BLaER1 (cell line): Measurements from ENCODE around the gene CTH.
"Not testable (repeated sequence)": the region's sequence is repeated elsewhere in the genome, so short reads cannot be mapped to it uniquely, and the experiment has no call there.

Experiments used
- H3K27ac ChIP-seq: shearing (Covaris generic); formaldehyde crosslinking; 2 replicates; pipeline ENCODE4 v1.8.1; 2022
- H3K27me3 ChIP-seq: shearing (Covaris generic); formaldehyde crosslinking; 2 replicates; pipeline ENCODE4 v1.8.1; 2022
- H3K36me3 ChIP-seq: shearing (Covaris generic); formaldehyde crosslinking; 2 replicates; pipeline ENCODE4 v1.8.1; 2022
- H3K4me1 ChIP-seq: shearing (Covaris generic); formaldehyde crosslinking; 2 replicates; pipeline ENCODE4 v1.8.1; 2022
- H3K4me2 ChIP-seq: shearing (Covaris generic); formaldehyde crosslinking; 2 replicates; pipeline ENCODE4 v1.8.1; 2022
- H3K4me3 ChIP-seq: shearing (Covaris generic); formaldehyde crosslinking; 2 replicates; pipeline ENCODE4 v1.8.1; 2022
- H3K9ac ChIP-seq: shearing (Covaris generic); formaldehyde crosslinking; 2 replicates; pipeline ENCODE4 v1.8.1; 2022
- H3K9me3 ChIP-seq: shearing (Covaris generic); formaldehyde crosslinking; 2 replicates; pipeline ENCODE4 v1.8.1; 2022
- H4K20me1 ChIP-seq: shearing (Covaris generic); formaldehyde crosslinking; 2 replicates; pipeline ENCODE4 v1.8.1; 2022
- Cebpa-rat ChIP-seq: shearing (Covaris generic); IDR thresholded peaks from 2 replicates; pipeline ENCODE4 v1.8.1; 2022

Gene CTH

DNA sequence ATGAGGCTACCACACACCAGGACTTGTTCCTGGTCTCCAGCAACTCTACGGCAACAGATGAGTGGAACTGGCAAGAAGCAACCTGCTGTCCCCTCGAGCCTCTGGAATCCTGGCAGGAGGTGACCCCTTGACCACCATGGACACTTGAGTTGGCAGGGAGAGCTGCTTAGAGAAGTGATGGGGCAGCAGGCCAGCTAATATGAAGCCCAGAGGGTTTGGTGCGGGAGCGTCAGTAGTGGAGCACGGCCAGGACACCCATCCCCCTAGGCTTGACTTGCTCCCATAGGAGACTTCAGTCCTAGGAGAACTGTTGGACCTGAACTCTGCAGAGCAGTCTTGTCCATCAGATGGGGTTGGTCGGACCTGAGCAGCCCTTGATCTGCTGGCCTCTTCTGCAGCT, 56.5 kb downstream of the CTH start:
- Histone ChIP-seq H3K4me3 (no peak overlapping the region), H3K36me3 (no peaks in the 10 kb centered on the region), H3K4me2 (no peak overlapping the region), H3K9me3 (no peaks in the 10 kb centered on the region), H3K27ac (no peak overlapping the region), H3K27me3 (no peaks in the 10 kb centered on the region), H3K9ac (no peak overlapping the region), H4K20me1 (no peaks in the 10 kb centered on the region), H3K4me1 (no peaks in the 10 kb centered on the region)
- TF ChIP-seq Cebpa-rat: no peak

DNA sequence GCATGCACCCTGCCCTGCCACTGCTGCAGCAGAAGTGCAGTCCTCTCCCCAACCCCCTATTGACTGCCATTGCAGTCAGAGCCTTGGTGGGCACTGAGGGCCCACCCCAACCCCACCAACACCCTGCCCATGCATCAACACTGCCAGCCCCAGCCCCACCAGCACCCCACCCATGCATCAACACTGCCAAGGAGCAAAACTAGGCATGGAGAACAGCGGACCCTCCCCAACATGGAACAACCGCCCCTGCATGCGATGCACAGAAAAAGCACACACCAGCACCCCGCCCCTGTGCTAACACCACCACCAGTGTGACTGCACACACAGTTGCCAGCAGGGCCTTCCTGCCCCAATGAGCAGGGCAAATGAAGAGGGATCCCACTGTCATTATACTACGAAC, 57.1 kb downstream of the CTH start:
- H3K27ac ChIP-seq: no peak overlapping the region
- no peaks in the 10 kb centered on the region for H4K20me1 ChIP-seq
- H3K9ac ChIP-seq: no peak overlapping the region
- no peaks in the 10 kb centered on the region for H3K27me3 ChIP-seq
- H3K4me3 ChIP-seq: no peak overlapping the region
- TF ChIP-seq Cebpa-rat: no peak
- H3K36me3 ChIP-seq: no peaks in the 10 kb centered on the region
- no peak overlapping the region for H3K4me2 ChIP-seq
- no peaks in the 10 kb centered on the region for H3K9me3 ChIP-seq
- H3K4me1 ChIP-seq: no peaks in the 10 kb centered on the region

DNA sequence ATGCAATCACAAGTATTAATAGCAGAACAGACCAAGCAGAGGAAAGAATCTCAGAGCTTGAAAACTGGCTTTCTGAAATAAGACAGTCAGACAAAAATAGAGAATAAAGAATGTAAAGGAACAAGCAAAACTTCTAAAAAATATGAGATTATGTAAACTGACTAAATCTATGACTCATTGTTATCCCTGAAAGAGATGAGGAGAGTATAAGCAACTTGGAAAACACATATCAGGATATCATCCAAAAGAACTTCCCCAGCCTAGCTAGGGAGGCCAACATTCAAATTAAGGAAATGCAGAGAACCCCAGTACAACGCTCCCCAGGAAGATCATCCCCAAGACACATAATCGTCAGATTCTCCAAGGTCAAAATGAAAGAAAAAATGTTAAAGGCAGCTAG, 58.1 kb downstream of the CTH start:
- not testable (repeated sequence) for H3K4me1 ChIP-seq, H3K27me3 ChIP-seq, H3K4me3 ChIP-seq, H3K9ac ChIP-seq, H3K27ac ChIP-seq, H3K36me3 ChIP-seq, H4K20me1 ChIP-seq, H3K4me2 ChIP-seq, H3K9me3 ChIP-seq

DNA sequence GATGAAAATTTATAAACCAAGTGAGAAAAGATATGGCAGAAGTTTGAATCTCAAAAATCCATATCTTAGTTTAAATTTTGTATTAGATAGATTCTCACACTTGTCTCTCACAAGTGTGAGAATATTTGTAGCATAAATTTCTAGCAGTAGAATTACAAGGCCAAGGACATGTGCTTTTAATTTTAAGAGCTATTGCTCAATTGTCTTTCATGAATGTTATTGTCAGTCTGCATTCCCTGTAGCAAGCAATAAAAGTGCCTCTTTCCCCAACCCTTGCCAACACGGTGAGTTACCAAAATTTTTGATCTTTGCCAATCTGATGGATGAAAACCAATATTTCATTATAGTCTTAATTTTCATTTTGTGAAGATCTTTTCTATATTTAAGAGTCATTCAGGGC, 64.0 kb downstream of the CTH start:
- H3K4me1 ChIP-seq: no peaks in the 10 kb centered on the region
- no peaks in the 10 kb centered on the region for H3K27me3 ChIP-seq
- H3K27ac ChIP-seq: no peak overlapping the region
- no peaks in the 10 kb centered on the region for H4K20me1 ChIP-seq
- H3K36me3 ChIP-seq: no peaks in the 10 kb centered on the region
- H3K4me3 ChIP-seq: no peak overlapping the region
- H3K9me3 ChIP-seq: no peaks in the 10 kb centered on the region
- no peak for TF ChIP-seq Cebpa-rat
- no peak overlapping the region for H3K4me2 ChIP-seq
- no peak overlapping the region for H3K9ac ChIP-seq

DNA sequence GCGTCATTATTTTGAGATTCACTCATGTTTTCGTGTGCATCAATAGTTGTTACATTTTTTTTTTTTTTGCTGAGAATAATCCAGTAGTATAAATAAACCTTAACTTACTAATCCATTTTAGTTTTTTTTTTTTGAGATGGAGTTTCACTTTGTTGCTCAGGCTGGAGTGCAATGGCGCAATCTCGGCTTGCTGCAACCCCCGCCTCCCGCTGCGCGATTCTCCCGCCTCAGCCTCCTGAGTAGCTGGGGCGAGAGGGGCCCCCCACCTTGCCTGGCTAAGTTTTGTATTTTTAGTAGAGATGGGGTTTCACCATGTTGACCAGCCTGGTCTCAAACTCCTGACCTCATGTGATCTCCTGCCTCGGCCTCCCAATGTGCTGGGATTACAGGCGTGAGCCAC, 66.0 kb downstream of the CTH start:
- H3K4me1 ChIP-seq: no peaks in the 10 kb centered on the region
- H4K20me1 ChIP-seq: no peaks in the 10 kb centered on the region
- H3K27me3 ChIP-seq: no peaks in the 10 kb centered on the region
- no peak overlapping the region for H3K4me2 ChIP-seq
- no peak for TF ChIP-seq Cebpa-rat
- H3K9me3 ChIP-seq: no peaks in the 10 kb centered on the region
- H3K9ac ChIP-seq: no peak overlapping the region
- no peak overlapping the region for H3K4me3 ChIP-seq
- H3K36me3 ChIP-seq: no peaks in the 10 kb centered on the region
- no peak overlapping the region for H3K27ac ChIP-seq

DNA sequence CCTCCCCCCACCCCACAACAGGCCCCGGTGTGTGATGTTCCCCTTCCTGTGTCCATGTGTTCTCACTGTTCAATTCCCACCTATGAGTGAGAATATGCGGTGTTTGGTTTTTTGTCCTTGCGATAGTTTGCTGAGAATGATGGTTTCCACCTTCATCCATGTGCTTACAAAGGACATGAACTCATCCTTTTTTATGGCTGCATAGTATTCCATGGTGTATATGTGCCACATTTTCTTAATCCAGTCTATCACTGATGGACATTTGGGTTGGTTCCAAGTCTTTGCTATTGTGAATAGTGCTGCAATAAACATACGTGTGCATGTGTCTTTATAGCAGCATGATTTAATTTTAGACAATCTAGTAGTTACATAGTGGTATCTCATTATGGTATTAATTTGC, 66.8 kb downstream of the CTH start:
- not testable (repeated sequence) for H3K4me2 ChIP-seq, H3K4me1 ChIP-seq, H3K27ac ChIP-seq, H3K27me3 ChIP-seq, H3K36me3 ChIP-seq, H3K4me3 ChIP-seq, H4K20me1 ChIP-seq, H3K9ac ChIP-seq, H3K9me3 ChIP-seq

DNA sequence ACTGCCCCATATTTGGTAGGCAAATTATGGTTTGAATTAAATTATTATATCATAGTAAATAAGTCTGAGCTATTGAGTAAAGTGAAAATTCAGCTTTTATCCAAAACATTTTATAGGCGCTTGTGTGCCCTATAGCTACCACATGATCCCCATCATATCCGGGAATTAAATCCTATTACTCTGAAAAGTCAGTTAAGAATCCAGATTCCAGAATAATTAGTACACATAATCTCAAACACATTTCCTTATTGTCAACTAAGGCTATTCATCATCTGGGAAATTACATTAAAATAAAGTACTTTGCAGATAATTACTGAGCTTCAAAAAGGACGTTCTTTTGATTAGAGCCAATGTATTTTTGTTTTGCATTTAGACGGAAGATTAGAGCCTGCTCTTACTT, 72.3 kb downstream of the CTH start:
- no peaks in the 10 kb centered on the region for H3K9me3 ChIP-seq
- no peak for TF ChIP-seq Cebpa-rat
- H3K9ac ChIP-seq: no peak overlapping the region
- no peak overlapping the region for H3K4me3 ChIP-seq
- no peaks in the 10 kb centered on the region for H3K27me3 ChIP-seq
- H3K4me1 ChIP-seq: no peaks in the 10 kb centered on the region
- no peaks in the 10 kb centered on the region for H4K20me1 ChIP-seq
- no peaks in the 10 kb centered on the region for H3K36me3 ChIP-seq
- H3K4me2 ChIP-seq: no peak overlapping the region
- no peak overlapping the region for H3K27ac ChIP-seq

DNA sequence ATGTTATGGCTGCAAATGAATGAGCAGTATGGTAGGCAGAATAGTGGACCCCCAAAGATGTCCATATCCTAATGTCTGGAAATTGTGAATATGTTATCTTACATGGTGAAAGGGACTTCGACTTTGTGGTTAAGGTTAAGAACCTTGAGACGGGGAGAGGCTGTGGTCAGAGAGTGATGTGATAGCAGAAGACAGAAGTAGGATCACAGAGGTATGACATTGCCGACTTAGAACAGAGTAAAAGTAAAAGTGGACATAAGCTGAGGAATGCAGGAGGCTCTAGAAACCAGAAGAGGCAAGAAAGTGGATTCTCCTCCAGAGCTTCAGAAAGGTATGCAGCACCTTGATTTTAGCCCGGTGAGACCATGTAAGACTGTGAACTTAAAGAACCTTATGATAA, 74.6 kb downstream of the CTH start:
- H3K9ac ChIP-seq: no peak overlapping the region
- H3K36me3 ChIP-seq: no peaks in the 10 kb centered on the region
- H3K27ac ChIP-seq: no peak overlapping the region
- H3K4me2 ChIP-seq: no peak overlapping the region
- no peaks in the 10 kb centered on the region for H3K27me3 ChIP-seq
- H4K20me1 ChIP-seq: no peaks in the 10 kb centered on the region
- H3K4me3 ChIP-seq: no peak overlapping the region
- H3K4me1 ChIP-seq: no peaks in the 10 kb centered on the region
- TF ChIP-seq Cebpa-rat: no peak
- 0 out of 2 replicates have a peak, but pooled peaks cover 4% of the 10 kb centered on the region for H3K9me3 ChIP-seq

DNA sequence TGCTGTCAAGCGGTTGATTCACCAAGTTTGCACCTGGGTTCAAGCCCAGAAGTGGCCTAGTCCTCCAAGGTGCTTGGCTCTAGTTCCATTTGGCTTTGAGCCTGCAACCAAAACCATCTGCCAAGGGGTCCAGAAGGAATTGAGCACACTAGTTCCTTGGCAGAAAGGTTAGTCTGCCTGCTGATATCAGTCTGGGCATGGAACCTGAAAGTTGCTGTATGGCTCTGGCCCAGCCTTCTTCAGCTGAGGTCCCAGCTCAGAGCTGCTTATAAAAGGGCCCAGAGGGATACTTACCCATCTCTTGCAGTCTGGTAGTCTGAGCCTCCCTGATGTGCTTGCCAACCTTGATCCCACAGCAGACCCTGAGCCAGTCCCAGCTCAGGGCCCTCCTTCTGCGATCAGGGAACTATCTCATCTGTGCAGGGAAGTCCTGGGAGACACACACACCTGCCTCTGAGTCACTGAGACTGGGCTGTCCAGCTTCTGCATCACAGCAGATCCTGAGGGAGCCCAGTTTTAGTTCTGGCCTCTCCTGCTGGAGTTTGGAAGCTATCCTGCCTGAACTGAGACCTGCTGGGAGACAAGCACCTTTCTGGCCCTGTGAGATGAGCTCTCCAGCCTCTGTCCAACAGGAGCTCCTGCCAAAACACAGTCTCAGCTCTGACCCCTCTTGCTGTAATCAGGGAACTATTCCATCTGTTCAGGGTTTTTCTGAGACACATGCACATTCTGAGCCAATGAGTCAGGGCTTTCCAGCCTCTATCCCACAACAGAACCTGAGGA, 75.8 kb downstream of the CTH start:
- Histone ChIP-seq H3K4me3 (no peak overlapping the region), H3K9me3 (0 out of 2 replicates have a peak, but pooled peaks cover 4% of the 10 kb centered on the region), H3K27me3 (no peaks in the 10 kb centered on the region), H3K4me1 (no peaks in the 10 kb centered on the region), H3K27ac (no peak overlapping the region), H4K20me1 (no peaks in the 10 kb centered on the region), H3K36me3 (no peaks in the 10 kb centered on the region), H3K4me2 (no peak overlapping the region), H3K9ac (no peak overlapping the region)
- no peak for TF ChIP-seq Cebpa-rat

DNA sequence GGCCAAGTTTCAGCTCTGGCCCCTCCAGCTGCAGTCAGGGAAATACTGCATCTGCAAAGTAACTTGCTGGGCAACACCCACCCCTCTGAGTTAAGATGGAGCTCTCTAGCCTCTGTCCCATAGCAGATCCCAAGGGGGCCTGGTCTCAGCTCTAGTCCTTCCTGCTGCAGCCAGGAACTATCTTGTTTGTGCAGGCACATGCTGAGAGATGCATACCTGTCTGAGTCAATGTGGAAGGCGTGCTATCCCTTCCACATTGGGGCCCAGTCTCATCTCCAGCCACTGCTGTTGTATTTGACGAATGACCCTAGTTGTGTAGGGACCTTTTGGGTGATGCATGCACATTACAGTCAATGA, 76.4 kb downstream of the CTH start:
- Histone ChIP-seq H3K9ac (no peak overlapping the region), H4K20me1 (no peaks in the 10 kb centered on the region), H3K27me3 (no peaks in the 10 kb centered on the region), H3K36me3 (no peaks in the 10 kb centered on the region), H3K4me1 (no peaks in the 10 kb centered on the region), H3K9me3 (0 out of 2 replicates have a peak, but pooled peaks cover 4% of the 10 kb centered on the region), H3K27ac (no peak overlapping the region), H3K4me3 (no peak overlapping the region), H3K4me2 (no peak overlapping the region)
- TF ChIP-seq Cebpa-rat: no peak
